ENCODE data around the gene FTL. TPM values are rescaled to one million over a fixed set of nuclear protein-coding genes. Genes with fewer than 3 reads are reported as not detected.

The FTL gene
- total RNA-seq, 2 experiments from 2014 or later = 467 to 602 TPM

- Histone ChIP-seq H3K4me2 (ENCODE audit: low read length) (no peak overlapping the region), H3K79me2 (ENCODE audit: insufficient read depth, low read depth, low read length) (no peaks in the 10 kb centered on the region), H3K27ac (ENCODE audit: low read depth, low read length, poor library complexity, severe bottlenecking) (no peak overlapping the region), H4K20me1 (ENCODE audit: insufficient read depth, low read length) (no peaks in the 10 kb centered on the region), H2AFZ (ENCODE audit: low read length) (no peak overlapping the region), H3K36me3 (ENCODE audit: insufficient read depth, low read length) (no peaks in the 10 kb centered on the region), H3K4me1 (ENCODE audit: insufficient read depth, low read length, poor library complexity, severe bottlenecking) (peaks cover 7% of the 10 kb centered on the region), H3K4me3 (ENCODE audit: low read depth, low read length, poor library complexity, severe bottlenecking) (no peak overlapping the region), H3K9me2 (ENCODE audit: insufficient read depth, low read length) (no peaks in the 10 kb centered on the region), H3K9me3 (ENCODE audit: low read length) (no peaks in the 10 kb centered on the region)
- DNase-seq (ENCODE audit: low spot score) = no peak
- intact Hi-C loops (cut with micrococcal nuclease; ENCODE audit: unreplicated experiment) = no loop called here
- ChIA-PET POLR2A (no interaction called here), CTCF (ENCODE audit: unreplicated experiment) (no interaction called here)
- no TSS peak for BruUV-seq (replicated peaks)
- no peak for TF ChIP-seq CTCF (conservative IDR thresholded peaks at IDR 0.05; ENCODE audit: low read length)
- TF ChIP-seq EZH2phosphoT487 (IDR thresholded peaks at IDR 0.05; ENCODE audit: borderline replicate concordance, low read depth, low read length) = no peak
These were observed 26.9 kb upstream of the FTL start for GRCh38 chr19:48938256-48938655.

- intact Hi-C loops (cut with micrococcal nuclease; ENCODE audit: unreplicated experiment) = no loop called here
- ChIA-PET CTCF (ENCODE audit: unreplicated experiment) (no interaction called here), POLR2A (interaction anchor here (0.7 kb wide), 1 partner anchor 26 kb away, joined by 3 read pairs; no protein-coding TSS in a partner anchor)
- no peak for DNase-seq (ENCODE audit: low spot score)
- Histone ChIP-seq H3K9me3 (ENCODE audit: low read length) (no peaks in the 10 kb centered on the region), H2AFZ (ENCODE audit: low read length) (no peak overlapping the region), H3K79me2 (ENCODE audit: insufficient read depth, low read depth, low read length) (no peaks in the 10 kb centered on the region), H3K27ac (ENCODE audit: low read depth, low read length, poor library complexity, severe bottlenecking) (no peak overlapping the region), H3K4me3 (ENCODE audit: low read depth, low read length, poor library complexity, severe bottlenecking) (no peak overlapping the region), H3K4me2 (ENCODE audit: low read length) (no peak overlapping the region), H3K4me1 (ENCODE audit: insufficient read depth, low read length, poor library complexity, severe bottlenecking) (no peaks in the 10 kb centered on the region), H4K20me1 (ENCODE audit: insufficient read depth, low read length) (no peaks in the 10 kb centered on the region), H3K36me3 (ENCODE audit: insufficient read depth, low read length) (no peaks in the 10 kb centered on the region), H3K9me2 (ENCODE audit: insufficient read depth, low read length) (no peaks in the 10 kb centered on the region)
- no TSS peak for BruUV-seq (replicated peaks)
- no peak for TF ChIP-seq EZH2phosphoT487 (IDR thresholded peaks at IDR 0.05; ENCODE audit: borderline replicate concordance, low read depth, low read length)
- TF ChIP-seq CTCF (conservative IDR thresholded peaks at IDR 0.05; ENCODE audit: low read length) = no peak
These were observed 24.2 kb upstream of the FTL start for GRCh38 chr19:48940902-48941301.

DNA sequence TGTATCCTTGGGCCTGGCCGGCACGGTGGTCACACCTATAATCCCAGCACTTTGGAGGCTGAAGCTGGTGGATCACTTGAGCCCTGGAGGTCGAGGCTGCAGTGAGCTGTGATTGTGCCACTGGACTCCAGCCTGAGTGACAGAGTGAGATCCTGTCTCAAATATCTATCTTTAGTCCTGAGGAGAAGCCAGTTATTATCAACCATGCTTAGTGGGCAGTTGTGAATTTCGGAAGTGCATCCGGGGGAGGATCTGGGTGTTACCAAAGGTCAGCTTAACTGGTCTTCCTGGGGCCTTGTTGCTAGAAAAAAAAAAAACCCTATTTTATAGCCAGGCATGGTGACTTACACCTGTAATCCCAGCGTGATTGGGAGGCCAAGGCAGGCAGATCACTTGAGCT is 22.0 kb upstream of the FTL start:
- intact Hi-C loops (cut with micrococcal nuclease; ENCODE audit: unreplicated experiment) = no loop called here
- ChIA-PET CTCF (ENCODE audit: unreplicated experiment) (no interaction called here), POLR2A (interaction anchor here (0.7 to 1.4 kb wide), 3 partner anchors 11 to 228 kb away, joined by 3 to 5 read pairs (median 4); partner anchors contain the start of gene BAX)

More for the DNA sequence above, 22.0 kb upstream of the FTL start:
- H3K9me3 ChIP-seq (ENCODE audit: low read length) = peaks cover 13% of the 10 kb centered on the region
- BruUV-seq (replicated peaks) = no TSS peak
- H2AFZ ChIP-seq (ENCODE audit: low read length) = no peak overlapping the region
- H3K27ac ChIP-seq (ENCODE audit: low read depth, low read length, poor library complexity, severe bottlenecking) = no peak overlapping the region
- no peaks in the 10 kb centered on the region for H3K36me3 ChIP-seq (ENCODE audit: insufficient read depth, low read length)
- TF ChIP-seq CTCF (conservative IDR thresholded peaks at IDR 0.05; ENCODE audit: low read length) (no peak), EZH2phosphoT487 (IDR thresholded peaks at IDR 0.05; ENCODE audit: borderline replicate concordance, low read depth, low read length) (no peak)
- H3K9me2 ChIP-seq (ENCODE audit: insufficient read depth, low read length) = no peaks in the 10 kb centered on the region
- H3K4me1 ChIP-seq (ENCODE audit: insufficient read depth, low read length, poor library complexity, severe bottlenecking) = no peaks in the 10 kb centered on the region
- H4K20me1 ChIP-seq (ENCODE audit: insufficient read depth, low read length) = no peaks in the 10 kb centered on the region
- no peak overlapping the region for H3K4me3 ChIP-seq (ENCODE audit: low read depth, low read length, poor library complexity, severe bottlenecking)
- no peaks in the 10 kb centered on the region for H3K79me2 ChIP-seq (ENCODE audit: insufficient read depth, low read depth, low read length)
- no peak for DNase-seq (ENCODE audit: low spot score)
- H3K4me2 ChIP-seq (ENCODE audit: low read length) = no peak overlapping the region
